ENCODE results near the gene AGBL4.
A peak's percentile ranks its signal among the peaks of the same experiment; 100 is the strongest.

Gene AGBL4

DNA sequence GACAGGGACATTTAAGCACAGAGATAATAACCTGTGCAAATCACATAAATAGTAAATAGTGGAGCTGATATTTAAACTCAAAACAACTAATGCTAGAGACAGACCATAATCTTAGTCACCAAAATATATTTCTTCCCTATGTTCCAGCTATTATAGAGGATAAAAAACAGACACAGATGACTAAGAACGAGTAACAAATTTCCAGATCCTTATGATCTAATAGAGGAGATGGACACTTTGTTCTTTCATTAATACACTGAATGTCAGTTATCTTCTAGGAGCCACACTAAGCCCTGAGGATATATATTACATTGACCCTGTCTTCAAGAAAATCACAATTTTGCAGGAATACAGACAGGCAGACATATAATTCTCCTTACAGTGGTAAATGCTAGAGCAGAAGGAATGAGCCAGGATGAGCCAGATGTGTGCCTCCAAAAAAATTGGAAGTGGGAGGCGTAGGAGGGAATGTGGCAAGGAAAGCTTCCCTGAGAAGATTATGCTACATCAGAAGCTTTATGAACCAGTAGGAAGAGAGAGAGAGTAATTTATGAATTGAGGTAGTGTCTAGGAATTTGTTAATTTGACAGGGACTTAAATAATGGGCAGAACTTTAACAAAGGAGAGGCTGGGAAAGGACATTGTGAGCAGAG is 851.7 kb downstream of the AGBL4 start:
- no peak for DNase-seq

DNA sequence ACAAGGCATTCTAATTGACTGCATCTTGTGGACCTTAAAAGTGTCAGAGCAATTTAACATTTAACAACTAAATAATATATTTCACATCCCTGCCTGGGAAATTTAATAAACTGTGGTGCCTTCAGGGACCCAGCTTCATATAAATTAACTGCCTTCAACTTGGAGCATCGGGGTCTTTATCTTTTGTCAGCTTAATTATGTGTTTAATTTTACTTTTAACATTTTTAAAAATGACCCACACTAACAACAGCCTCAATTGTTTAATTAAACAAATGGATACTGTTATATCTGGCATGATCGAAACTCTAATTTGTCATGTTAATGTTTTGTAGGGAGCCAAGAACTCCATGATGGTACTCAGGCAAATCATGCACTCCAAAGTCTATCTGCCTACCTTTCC is 857.7 kb downstream of the AGBL4 start:
- DNase-seq: no peak

DNA sequence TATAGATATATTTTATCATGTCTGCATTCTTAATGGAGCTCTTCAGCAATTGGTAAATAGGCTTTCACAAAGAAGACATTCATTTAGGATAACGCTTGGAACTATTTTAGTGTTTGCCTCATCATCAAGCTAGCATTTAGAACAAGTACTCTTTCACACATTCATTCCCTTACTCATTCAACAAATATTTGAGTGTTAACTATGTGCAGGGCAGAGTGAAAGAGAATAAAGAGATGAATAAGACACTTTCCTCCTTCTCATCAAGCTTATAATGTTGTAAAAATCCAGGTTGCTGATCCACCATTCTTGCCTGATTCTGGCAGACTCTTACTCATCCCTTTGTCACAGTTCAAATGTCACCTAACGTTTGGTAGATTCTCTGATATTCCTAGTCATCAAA is 860.7 kb downstream of the AGBL4 start:
- DNase-seq: peak; percentile 85

DNA sequence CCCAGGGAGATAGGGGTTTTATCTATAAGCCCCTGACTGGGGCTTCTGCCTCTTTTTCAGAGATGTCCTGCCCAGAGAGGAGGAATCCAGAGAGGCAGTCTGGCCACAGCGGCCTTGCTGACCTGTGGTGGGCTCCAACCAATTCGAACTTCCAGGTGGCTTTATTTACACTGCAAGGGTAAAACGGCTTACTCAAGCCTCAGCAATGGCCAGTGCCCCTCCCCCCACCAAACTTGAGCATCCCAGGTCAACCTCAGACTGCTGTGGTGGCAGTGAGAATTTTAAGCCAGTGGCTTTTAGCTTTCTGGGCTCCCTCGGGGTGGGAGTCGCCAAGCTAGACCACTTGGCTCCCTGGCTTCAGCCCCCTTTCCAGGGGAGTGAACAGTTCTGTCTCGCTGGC is 863.1 kb downstream of the AGBL4 start:
- no peak for DNase-seq

DNA sequence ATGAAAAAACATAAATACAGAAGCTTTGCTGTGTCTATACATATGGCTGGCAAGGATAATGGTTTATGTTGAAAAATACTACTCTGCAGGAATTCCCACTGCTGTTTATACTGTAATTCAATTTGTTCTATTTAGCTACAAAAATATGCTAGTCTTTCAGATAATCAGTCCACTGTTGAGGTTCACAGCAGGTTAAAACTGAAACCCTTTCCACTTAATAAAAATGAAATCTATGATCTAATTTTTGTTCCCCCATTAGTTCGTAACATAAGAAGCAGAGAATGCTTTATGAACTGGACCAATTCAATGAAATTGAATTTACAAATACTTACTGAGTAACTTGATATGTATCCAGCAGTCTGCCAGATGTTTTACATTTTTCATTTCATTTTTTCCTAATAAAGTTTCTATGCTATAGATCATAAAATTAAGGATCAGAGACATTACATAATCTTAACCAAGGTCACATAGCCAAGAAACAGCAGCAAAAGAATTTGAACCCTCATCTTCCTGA is 887.0 kb downstream of the AGBL4 start:
- no peak for DNase-seq

DNA sequence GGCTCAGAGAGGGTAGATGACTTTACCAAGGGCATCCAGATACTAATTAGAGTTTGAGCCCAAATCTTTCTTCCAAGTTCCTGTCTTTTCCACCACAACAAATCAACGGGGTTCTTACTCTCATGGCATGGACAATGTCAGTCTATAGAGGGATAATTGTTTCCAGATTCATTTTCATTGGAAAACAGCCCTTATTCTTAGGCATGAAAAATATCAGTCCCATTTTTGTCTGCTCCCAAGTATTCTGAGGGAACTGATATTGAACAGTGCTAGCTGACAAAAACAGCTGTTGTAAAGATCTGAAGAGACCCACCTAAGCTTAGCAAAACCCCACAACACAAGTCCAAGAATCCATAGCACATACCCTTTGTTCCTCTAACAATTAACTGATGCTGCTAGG is 898.0 kb downstream of the AGBL4 start:
- no peak for DNase-seq

DNA sequence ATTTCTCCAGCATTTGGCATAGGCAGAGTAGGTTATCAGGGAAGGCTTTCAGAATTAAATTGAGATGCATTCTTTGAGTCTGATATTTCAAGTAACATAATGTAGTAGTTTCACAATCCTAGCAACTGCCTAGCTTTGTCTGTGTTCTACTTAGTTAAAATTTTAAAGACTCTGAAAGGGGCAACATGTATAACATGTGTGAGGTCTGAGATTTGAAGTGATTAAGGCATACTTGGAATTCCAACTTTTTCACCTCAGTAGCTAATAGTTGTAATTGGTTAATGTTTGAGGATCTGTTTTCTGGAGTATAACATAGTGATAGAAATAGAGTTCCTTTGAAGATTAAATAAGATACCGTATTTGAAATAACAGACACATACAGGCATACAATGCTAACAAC is 911.8 kb downstream of the AGBL4 start:
- no peak for DNase-seq

DNA sequence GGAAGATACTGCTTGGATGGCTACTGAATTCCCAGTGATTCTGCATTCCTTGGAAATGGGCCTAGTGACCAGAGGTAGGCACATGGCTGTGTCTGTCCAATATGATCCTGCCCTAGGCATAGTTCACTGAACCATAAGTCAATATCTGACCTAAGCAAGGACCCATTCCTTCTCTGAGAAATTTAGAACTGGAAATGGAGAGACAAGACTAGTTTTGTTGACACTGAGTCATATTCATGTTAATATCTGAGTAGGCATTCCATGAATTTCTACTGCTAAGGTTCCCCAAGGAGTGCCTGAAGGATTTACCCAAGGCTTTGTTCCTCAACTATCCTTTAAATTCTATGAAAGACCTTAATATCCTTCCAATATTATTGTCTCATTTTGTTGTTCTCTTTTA is 917.3 kb downstream of the AGBL4 start:
- DNase-seq: peak; percentile 82

DNA sequence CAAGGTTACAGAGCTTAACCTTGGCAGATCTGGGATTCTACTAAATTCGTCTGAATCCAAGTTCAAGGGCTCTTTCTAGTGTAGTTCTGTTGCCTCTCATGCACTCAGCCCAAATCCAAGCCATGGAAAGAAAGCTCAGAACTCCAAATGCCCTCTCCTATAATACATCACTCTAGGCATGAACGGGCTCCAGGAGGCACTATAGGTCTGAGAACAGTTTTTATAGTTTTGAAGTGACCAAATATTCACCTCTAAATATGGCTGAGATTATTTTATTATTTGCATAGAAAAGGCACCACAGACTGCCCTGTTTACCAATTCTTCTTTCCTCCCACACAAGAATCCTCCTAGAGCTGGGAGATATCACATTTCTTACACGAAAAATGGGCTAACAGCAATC is 919.2 kb downstream of the AGBL4 start:
- peak; percentile 21 for DNase-seq

DNA sequence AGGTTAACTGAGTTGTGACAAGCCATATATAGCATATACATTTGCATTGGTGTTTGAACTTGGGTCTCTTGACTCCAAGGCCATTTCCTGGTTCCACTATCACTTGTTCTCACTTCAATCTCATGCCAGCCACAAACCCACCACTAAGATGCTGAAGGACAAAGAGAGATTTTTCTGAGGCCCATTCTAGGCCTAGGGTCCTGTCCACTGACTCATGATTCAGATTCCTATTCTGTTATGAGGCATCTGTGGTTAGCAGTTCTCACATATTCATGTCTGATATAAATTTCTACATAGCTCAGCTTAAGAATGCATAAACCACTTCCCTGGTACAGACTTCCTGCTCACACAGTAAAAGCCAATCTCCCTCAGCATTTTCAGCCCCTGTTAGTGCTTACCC is 921.0 kb downstream of the AGBL4 start:
- DNase-seq: peak; percentile 98

DNA sequence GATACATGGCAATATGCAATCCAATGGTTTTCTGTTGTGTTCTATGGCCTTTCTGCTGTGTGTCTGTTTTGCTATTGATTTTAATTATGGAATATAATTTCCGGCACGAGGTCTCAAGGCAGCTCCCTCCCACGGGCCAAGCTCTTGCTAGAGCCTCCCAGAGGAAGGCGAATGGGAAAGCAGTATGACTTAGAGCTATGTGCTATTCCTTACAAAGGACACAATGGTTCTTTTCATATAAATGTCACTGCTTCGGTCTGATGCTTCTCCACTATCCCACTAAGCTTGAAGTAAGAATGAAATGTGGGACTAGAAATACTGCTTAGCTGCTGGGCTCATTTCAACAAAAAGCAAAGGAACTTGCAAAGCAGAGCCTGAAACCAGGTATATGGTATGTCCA is 924.9 kb downstream of the AGBL4 start:
- DNase-seq: no peak

DNA sequence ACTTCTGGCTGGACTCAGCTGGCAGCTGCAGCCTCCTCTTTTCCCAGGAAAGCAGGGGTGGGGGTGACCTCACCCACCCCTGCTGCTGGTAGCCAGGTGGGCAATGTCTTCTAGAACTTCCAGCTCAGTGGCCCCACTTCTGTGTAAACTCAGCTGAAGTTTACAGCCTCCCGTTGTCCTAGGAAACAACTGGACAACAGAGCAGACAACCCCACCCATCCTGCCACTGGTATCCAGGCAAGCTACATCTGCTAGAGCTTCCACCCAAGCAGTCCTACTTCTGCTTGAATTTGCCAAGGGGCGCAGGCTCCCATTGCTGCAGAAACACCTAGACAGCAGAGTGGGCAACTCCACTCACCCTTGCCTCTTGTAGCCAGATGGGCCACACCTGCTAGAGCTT is 937.4 kb downstream of the AGBL4 start:
- DNase-seq: no peak

DNA sequence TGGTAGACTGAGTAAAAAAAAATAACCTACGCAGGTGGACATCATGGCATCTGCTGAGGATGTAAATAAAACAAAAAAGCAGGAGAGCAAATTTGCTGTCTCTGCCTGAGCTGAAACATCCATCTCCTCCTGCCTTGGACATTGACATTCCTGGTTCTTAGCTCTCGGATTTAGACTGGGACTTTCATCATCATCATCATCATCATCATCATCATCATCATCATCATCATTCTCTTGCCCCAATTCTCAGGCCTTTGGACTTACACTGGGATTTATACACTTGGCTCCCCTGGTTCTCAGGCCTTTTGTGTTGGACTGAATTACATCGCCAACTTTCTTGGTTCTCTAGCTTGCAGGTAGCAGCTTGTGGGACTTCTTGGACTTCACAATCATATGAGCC is 938.7 kb downstream of the AGBL4 start:
- DNase-seq: no peak

DNA sequence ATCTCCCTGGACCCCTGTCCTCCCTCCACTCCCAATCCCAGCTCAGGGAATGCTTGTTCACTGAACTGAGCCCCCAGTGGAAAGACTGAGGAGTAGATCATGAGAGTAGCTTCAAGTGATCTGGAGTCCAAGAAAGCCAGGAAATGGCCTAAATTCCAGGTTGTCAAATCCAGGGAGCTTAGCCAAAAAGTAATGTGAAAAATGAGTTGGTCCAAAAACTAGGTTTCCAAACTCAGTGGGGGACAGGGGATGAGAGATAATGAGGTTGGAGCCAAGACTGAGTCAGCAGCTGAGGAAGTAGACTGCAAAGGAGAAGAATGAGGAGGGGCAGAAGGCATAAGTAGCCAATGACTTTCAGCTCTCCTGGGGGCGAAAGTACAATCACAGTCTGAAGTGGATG is 963.0 kb downstream of the AGBL4 start:
- DNase-seq: peak; percentile 98

DNA sequence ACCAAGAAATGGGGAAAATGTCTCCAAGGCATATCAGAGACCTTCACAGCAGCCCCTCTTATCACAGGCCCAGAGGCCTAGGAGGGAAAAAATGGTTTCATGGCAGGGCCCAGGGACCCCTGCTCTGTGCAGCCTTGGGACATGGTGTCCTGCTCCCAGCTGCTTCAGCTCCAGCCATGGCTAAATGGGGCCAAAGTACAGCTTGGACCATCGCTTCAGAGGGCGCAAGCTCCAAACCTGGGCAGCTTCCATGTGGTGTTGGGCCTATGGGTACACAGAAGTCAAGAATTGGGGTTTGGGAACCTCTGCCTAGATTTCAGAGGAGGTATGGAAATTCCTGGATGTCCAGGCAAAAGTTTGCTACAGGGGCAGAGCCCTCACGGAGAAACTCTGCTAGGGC is 964.7 kb downstream of the AGBL4 start:
- DNase-seq: no peak

DNA sequence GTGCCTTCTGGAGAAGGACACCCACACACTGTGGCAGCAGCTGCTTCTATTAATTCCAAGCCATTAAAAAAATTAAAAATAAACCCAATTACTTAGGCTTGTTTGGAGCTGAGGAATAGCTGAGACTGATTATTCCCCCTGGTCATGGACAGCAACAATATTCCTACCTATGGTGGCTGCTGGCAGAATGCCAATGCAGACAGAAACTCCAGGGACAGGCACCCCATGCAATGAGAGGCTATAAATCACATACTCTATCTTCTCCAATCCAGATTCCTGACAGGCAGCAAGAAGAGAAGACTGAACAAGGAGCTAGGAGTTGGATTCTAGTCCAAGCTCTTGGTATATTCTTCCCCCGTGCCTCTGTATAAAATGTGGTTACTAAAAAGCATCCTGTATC is 971.7 kb downstream of the AGBL4 start:
- no peak for DNase-seq

DNA sequence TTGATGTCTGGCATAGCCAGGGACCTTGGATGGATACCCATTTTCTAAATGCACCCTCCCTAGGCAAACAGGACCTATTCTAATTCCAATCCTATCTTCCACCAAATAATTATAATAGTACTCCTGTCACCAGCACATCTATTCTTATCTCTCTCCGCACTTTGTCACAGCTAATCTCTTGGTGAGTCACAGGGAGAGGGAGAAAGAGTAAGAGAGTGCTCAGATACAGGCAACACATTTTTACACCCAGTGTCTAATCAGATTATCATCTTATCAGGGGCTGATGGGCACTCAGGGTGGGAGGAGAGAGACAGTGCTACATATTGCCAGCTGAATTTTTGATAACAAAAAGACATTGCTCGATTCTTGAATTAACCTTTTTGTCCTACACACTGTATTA is 972.1 kb downstream of the AGBL4 start:
- peak; percentile 28 for DNase-seq

DNA sequence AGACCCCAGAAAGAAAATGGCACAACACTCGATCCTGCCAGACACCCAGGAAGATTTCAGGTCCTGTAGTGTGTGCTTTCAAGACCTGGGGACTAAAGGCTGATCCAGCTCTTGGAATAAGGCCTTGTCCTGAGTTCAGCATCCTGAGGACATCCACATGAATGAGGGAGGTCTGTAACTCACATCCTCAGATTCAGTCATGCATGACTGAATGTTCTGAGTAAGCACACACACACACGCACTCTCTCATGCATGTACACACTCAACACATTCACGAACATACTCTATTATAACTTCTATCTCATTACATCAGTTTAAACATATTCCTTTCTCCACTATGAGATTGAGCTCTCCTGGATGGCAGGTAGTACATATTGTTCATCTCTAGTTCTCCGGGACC is 973.7 kb downstream of the AGBL4 start:
- DNase-seq: no peak

DNA sequence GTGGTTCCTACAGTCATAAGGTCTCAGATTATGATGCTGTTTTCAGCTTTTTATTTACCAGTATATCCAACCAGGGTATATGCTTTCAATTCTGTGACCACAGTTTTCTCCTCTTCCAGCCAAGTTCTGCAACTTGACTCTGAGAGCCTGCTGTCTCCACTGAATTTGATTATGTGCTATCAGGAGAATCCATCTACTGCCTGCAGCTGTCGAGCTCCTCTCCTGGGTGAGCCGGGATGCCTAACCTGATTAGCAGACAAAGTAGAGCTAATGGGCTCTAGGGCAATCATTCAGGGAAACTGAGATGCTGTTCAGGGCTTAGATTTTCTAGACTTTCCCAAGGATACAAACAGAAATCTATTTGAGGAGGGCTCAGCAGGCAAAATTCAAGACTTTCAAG is 975.6 kb downstream of the AGBL4 start:
- DNase-seq: no peak

DNA sequence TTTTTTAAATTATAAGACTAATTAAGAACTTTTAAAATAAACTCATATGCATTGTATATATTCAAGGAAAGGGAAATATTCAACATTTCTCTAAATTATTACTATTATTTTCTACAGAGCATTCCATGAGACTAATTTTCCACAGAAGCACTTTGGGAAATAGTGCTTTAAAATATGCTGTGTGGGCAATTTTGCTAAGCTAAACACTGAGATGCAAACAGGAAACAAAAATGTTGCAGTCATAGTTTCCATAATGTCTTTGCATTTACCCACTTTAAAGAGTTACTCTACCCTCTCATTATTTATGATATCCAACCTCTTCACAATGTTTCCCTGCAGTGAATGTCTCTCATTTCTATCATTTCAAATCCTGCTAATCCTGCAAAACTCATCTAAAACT is 977.4 kb downstream of the AGBL4 start:
- no peak for DNase-seq

DNA sequence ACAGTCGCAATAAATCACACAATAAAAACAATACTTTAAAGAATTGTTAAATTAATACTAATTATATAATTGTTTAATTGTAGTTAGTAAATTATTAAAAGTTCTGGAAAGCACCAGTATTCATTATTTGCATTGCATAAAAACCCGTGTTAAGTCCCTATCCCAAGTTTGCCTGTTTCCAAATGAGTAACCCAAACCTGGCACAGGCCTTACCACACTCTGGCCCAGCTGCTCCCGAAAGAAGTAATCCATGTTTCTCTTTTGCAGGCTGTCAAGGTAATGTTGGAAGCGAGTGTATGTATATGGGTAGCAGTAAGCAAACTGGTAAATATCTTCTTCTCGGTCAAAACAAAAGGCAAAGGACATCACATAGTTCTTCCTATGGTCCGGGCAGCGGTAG is 978.4 kb downstream of the AGBL4 start:
- no peak for DNase-seq

DNA sequence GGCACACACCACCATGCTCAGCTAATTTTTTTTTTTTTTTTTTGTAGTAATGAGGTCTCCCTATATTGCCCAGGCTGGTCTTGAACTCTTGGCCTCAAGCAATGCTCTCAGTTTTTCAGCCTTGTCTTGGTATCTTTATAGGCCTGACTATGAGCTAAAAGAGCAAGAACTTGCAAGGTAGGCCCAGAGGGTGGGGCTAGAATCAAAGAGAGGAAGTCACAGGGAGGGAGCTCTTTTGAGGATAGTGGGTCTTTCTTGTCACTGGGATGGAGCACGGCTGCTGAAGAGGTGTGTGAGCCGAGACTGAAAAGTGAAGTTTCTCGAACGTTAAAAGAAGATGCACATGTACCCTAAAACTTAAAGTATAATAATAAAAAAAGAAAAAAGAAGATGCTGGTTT is 987.1 kb downstream of the AGBL4 start:
- DNase-seq: no peak

DNA sequence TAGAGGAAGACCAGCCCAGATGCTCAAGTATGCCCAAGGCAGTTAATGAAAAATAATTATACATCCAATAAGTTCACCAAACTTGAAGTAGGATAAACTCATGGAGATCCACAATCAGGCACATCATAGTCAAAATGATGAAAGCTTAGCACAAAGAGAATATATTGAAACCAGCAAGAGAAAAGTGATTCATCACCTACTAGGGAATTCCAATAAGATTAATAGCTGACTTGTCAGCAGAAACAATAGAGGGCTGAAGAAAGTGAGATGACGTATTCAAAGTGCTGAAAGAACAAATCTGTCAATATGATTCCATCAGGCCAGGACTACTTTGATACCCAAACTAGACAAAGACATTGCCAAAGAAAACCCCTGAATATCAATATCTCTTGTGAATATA is 995.4 kb downstream of the AGBL4 start:
- no peak for DNase-seq

DNA sequence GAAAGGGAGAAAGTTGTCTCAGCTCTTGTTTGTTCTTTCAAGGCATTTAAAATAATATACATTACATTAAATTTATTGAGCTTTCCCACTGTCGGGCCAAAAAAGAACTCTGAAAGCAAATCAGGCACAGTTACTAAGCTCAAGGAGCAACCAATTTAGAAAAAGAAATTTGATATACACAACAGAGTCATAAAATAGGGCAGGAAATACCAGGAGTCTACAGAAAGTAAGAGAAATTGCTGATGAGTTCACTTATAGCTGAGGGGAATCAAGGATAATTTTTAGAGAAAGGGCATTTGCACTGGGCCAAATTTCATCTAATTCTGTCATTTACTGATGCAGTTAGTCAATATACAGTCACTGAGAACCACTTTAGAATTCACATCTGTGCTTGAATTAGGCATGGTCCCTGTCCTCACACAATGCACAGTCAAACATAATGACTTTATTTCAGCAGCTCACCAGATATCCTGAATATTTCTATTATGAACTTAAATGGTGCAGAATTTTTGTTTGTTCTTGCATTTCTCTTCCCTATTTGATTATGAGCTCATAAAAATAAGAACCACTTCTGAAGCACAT is 997.4 kb downstream of the AGBL4 start:
- no peak for DNase-seq
